Activated T-helper 9 cell treated with anti-CD3 and anti-CD28 coated beads, Interleukin-2, amount 50 U/mL, for 16 hours (primary cell): Measurements from ENCODE around the gene GAS2L3.
"Not testable (repeated sequence)": the region's sequence is repeated elsewhere in the genome, so short reads cannot be mapped to it uniquely, and the experiment has no call there.

Source experiments
- DNase-seq: peaks from one replicate; pipeline ENCODE4 v3.0.0-alpha.2; 2020; ENCODE audit warnings: low read depth

The GAS2L3 gene

GRCh38 chr12:100574187-100575074, 947 bp downstream of the GAS2L3 start:
- no peak for DNase-seq

GRCh38 chr12:100576331-100577036, 3.0 kb downstream of the GAS2L3 start:
- DNase-seq = no peak

- no peak for DNase-seq
Observed at GRCh38 chr12:100578923-100579322, 5.4 kb downstream of the GAS2L3 start.

GRCh38 chr12:100579844-100580243, 6.4 kb downstream of the GAS2L3 start:
- DNase-seq = no peak

GRCh38 chr12:100584256-100584655, 10.8 kb downstream of the GAS2L3 start:
- DNase-seq = no peak

GRCh38 chr12:100591979-100592378, 18.5 kb downstream of the GAS2L3 start:
- no peak for DNase-seq

GRCh38 chr12:100593490-100593889, 20.0 kb downstream of the GAS2L3 start:
- no peak for DNase-seq

GRCh38 chr12:100601626-100602025, 28.1 kb downstream of the GAS2L3 start:
- DNase-seq = no peak

GRCh38 chr12:100602997-100603396, 29.5 kb downstream of the GAS2L3 start:
- not testable (repeated sequence) for DNase-seq

- no peak for DNase-seq
Observed at GRCh38 chr12:100608776-100609175, 35.3 kb downstream of the GAS2L3 start.

GRCh38 chr12:100610666-100611430, 37.4 kb downstream of the GAS2L3 start:
- DNase-seq = no peak

GRCh38 chr12:100612606-100613005, 39.1 kb downstream of the GAS2L3 start:
- no peak for DNase-seq

GRCh38 chr12:100624571-100624970, 51.1 kb downstream of the GAS2L3 start:
- DNase-seq = no peak

GRCh38 chr12:100632445-100632892, 59.0 kb downstream of the GAS2L3 start:
- DNase-seq = no peak

GRCh38 chr12:100633082-100633785, 59.8 kb downstream of the GAS2L3 start:
- not testable (repeated sequence) for DNase-seq

GRCh38 chr12:100643246-100643645, 69.8 kb downstream of the GAS2L3 start:
- DNase-seq = no peak

- no peak for DNase-seq
Observed at GRCh38 chr12:100646896-100647295, 73.4 kb downstream of the GAS2L3 start.

- DNase-seq = no peak
Observed at GRCh38 chr12:100651108-100651507, 77.6 kb downstream of the GAS2L3 start.

GRCh38 chr12:100651694-100652093, 78.2 kb downstream of the GAS2L3 start:
- no peak for DNase-seq

- DNase-seq = no peak
Observed at GRCh38 chr12:100652488-100652887, 79.0 kb downstream of the GAS2L3 start.

GRCh38 chr12:100656141-100656540, 82.7 kb downstream of the GAS2L3 start:
- no peak for DNase-seq

- DNase-seq = no peak
Observed at GRCh38 chr12:100656856-100657255, 83.4 kb downstream of the GAS2L3 start.
